ENCODE measurements around the gene C17orf58. TPM values are rescaled to one million over a fixed set of nuclear protein-coding genes. Genes with fewer than 3 reads are reported as not detected.

The C17orf58 gene
- polyA plus RNA-seq, 3 donors, result 2.9 to 6.7 (median 4.0) TPM

- TF ChIP-seq CTCF (IDR thresholded peaks at IDR 0.05), result no peak
- Histone ChIP-seq H3K9me3 (replicated peaks in 1 of 2; ENCODE audit: control insufficient read depth in 1 of 2, insufficient read depth in 1 of 2, low read length in 2 of 2) (no peaks in the 10 kb centered on the region), H3K79me2 (ENCODE audit: insufficient read depth, low read length) (no peaks in the 10 kb centered on the region), H3K36me3 (replicated peaks in 1 of 2; ENCODE audit: control insufficient read depth in 1 of 2, insufficient read depth in 2 of 2, low read length in 2 of 2) (peaks cover 90 to 99% of the 10 kb centered on the region in 2 donors), H3K4me3 (replicated peaks in 1 of 3; ENCODE audit: low read depth in 2 of 3, low read length in 3 of 3) (no peak overlapping the region), H3K4me2 (replicated peaks; ENCODE audit: extremely low read depth, low read length, poor library complexity, severe bottlenecking) (no peak overlapping the region), H3K9ac (ENCODE audit: insufficient read depth, low read length, poor library complexity, severe bottlenecking) (no peak overlapping the region), H2AFZ (ENCODE audit: insufficient read depth, low read depth, low read length, poor library complexity, severe bottlenecking) (no peak overlapping the region), H3K27me3 (ENCODE audit: control insufficient read depth in 2 of 2, insufficient read depth in 2 of 2, low read length in 2 of 2) (no peaks in the 10 kb centered on the region), H3K4me1 (ENCODE audit: control insufficient read depth in 1 of 2, insufficient read depth in 2 of 2, low read length in 2 of 2) (no peaks in the 10 kb centered on the region), H4K20me1 (ENCODE audit: insufficient read depth, low read length) (no peaks in the 10 kb centered on the region), H3K27ac (ENCODE audit: low read depth in 1 of 2, low read length in 2 of 2) (no peak overlapping the region)
- no peaks in the 10 kb centered on the region for H3K27me3 Mint-ChIP-seq (ENCODE audit: low read depth in 3 of 3)
- H3K9me3 Mint-ChIP-seq, result no peaks in the 10 kb centered on the region
- no peak overlapping the region for H3K4me3 Mint-ChIP-seq
- intact Hi-C loops (cut with micrococcal nuclease), result no loop called here
- DNase-seq, result no peak
- no peak overlapping the region for H3K27ac Mint-ChIP-seq
- H3K4me1 Mint-ChIP-seq, result no peaks in the 10 kb centered on the region
- H3K36me3 Mint-ChIP-seq, result peaks cover 81 to 94% of the 10 kb centered on the region in 2 donors
Measured at GRCh38 chr17:67946513-67946912, 49.8 kb downstream of the C17orf58 start.

- H3K27ac Mint-ChIP-seq, result no peak overlapping the region
- no peak overlapping the region for H3K4me2 ChIP-seq (replicated peaks; ENCODE audit: extremely low read depth, low read length, poor library complexity, severe bottlenecking)
- no peak overlapping the region for H3K9ac ChIP-seq (ENCODE audit: insufficient read depth, low read length, poor library complexity, severe bottlenecking)
- peaks cover 87 to 97% of the 10 kb centered on the region in 2 donors for H3K36me3 Mint-ChIP-seq
- no peaks in the 10 kb centered on the region for H4K20me1 ChIP-seq (ENCODE audit: insufficient read depth, low read length)
- intact Hi-C loops (cut with micrococcal nuclease), result no loop called here
- no peaks in the 10 kb centered on the region for H3K27me3 Mint-ChIP-seq (ENCODE audit: low read depth in 3 of 3)
- H3K4me1 Mint-ChIP-seq, result no peaks in the 10 kb centered on the region
- H3K27me3 ChIP-seq (ENCODE audit: control insufficient read depth in 2 of 2, insufficient read depth in 2 of 2, low read length in 2 of 2), result no peaks in the 10 kb centered on the region
- H3K79me2 ChIP-seq (ENCODE audit: insufficient read depth, low read length), result no peaks in the 10 kb centered on the region
- H3K9me3 ChIP-seq (replicated peaks in 1 of 2; ENCODE audit: control insufficient read depth in 1 of 2, insufficient read depth in 1 of 2, low read length in 2 of 2), result no peaks in the 10 kb centered on the region
- 92% methylated on average over 2 of the region's 5 CpGs for WGBS (ENCODE audit: insufficient coverage)
- DNase-seq, result no peak
- no peaks in the 10 kb centered on the region for H3K9me3 Mint-ChIP-seq
- H2AFZ ChIP-seq (ENCODE audit: insufficient read depth, low read depth, low read length, poor library complexity, severe bottlenecking), result no peak overlapping the region
- TF ChIP-seq CTCF (IDR thresholded peaks at IDR 0.05), result no peak
- H3K36me3 ChIP-seq (replicated peaks in 1 of 2; ENCODE audit: control insufficient read depth in 1 of 2, insufficient read depth in 2 of 2, low read length in 2 of 2), result peaks cover 98 to 99% of the 10 kb centered on the region in 2 donors
- H3K4me3 Mint-ChIP-seq, result no peak overlapping the region
- H3K27ac ChIP-seq (ENCODE audit: low read depth in 1 of 2, low read length in 2 of 2), result no peak overlapping the region
- H3K4me3 ChIP-seq (replicated peaks in 1 of 3; ENCODE audit: low read depth in 2 of 3, low read length in 3 of 3), result no peak overlapping the region
- no peaks in the 10 kb centered on the region for H3K4me1 ChIP-seq (ENCODE audit: control insufficient read depth in 1 of 2, insufficient read depth in 2 of 2, low read length in 2 of 2)
Measured at GRCh38 chr17:67944035-67944434, 52.2 kb downstream of the C17orf58 start.

Data from CD14-positive monocyte (primary cell).